ENCODE results near the gene KCNJ15.

- TF ChIP-seq CTCF (IDR thresholded peaks at IDR 0.05) (no peak), POLR2A (IDR thresholded peaks at IDR 0.05) (no peak)
Observed at GRCh38 chr21:38350684-38351083, 93.9 kb downstream of the KCNJ15 start.
